Kidney (tissue), 14 donors: Measurements from ENCODE around the gene PNLIPRP3. TPM values are rescaled to one million over a fixed set of nuclear protein-coding genes. Genes with fewer than 3 reads are reported as not detected.
A peak's percentile ranks its signal among the peaks of the same experiment; 100 is the strongest.

Experiments used
- DNase-seq, 5 donors: peaks; one replicate each; pipeline ENCODE4 v3.0.0-alpha.2; 2013 to 2020
- FAIRE-seq: peaks from 2 replicates; lab custom pipeline; 2012; peaks lifted over from hg19 to GRCh38; lab: Jason Lieb, UNC
- H3K27ac ChIP-seq, 2 donors: one replicate each; pipeline ENCODE4 v1.7.0; 2013; ENCODE audit warnings: low read depth in 2 of 2, low read length in 2 of 2, inconsistent platforms in 1 of 2
- H3K27me3 ChIP-seq: one replicate; pipeline ENCODE4 v1.7.1; 2013; ENCODE audit warnings: low read length, inconsistent platforms; ENCODE audit not compliant: control insufficient read depth, insufficient read depth
- H3K36me3 ChIP-seq, 3 donors: one replicate each; pipeline versions ENCODE4 v1.7.0 to v1.7.1; 2013; ENCODE audit warnings: low read length in 3 of 3, control low read depth in 1 of 3, inconsistent platforms in 1 of 3; ENCODE audit not compliant: insufficient read depth in 3 of 3, control insufficient read depth in 2 of 3
- H3K4me1 ChIP-seq, 3 donors: one replicate each; pipeline versions ENCODE4 v1.7.0 to v1.7.1; 2013; ENCODE audit warnings: low read length in 3 of 3, inconsistent platforms in 1 of 3, low read depth in 1 of 3; ENCODE audit not compliant: control insufficient read depth in 2 of 3, insufficient read depth in 2 of 3
- H3K4me3 ChIP-seq, 3 donors: one replicate each; pipeline versions ENCODE4 v1.7.0 to v1.8.1; 2013; ENCODE audit warnings: low read length in 3 of 3, control low read depth in 1 of 3, inconsistent platforms in 1 of 3
- H3K9ac ChIP-seq, 3 donors: one replicate each; pipeline versions ENCODE4 v1.7.0 to v1.7.1; 2013; ENCODE audit warnings: low read length in 3 of 3, control low read depth in 1 of 3, inconsistent platforms in 1 of 3
- H3K9me3 ChIP-seq, 3 donors: one replicate each; pipeline versions ENCODE4 v1.7.0 to v1.7.1; 2013; ENCODE audit warnings: low read length in 3 of 3, control low read depth in 1 of 3, inconsistent platforms in 1 of 3; ENCODE audit not compliant: control insufficient read depth in 2 of 3, insufficient read depth in 1 of 3
- intact Hi-C: fragments of 100-400 bp; cut with DNase I; formaldehyde crosslinking; loops from one replicate; pipeline ENCODE4 v1.11.1; 2022
- polyA plus RNA-seq: library from polyadenylated mRNA; stranded (reverse); fragments of 350-450 nt; fragmentation: Illumina TruSeq; extraction: RNeasy Lipid Tissue Mini Kit (QIAGEN cat#74804); gene quantifications from one replicate; pipeline ENCODE4 v1.2.3, GENCODE V29; 2014; ENCODE audit warnings: low read depth, low replicate concordance; ENCODE audit not compliant: insufficient read depth
- total RNA-seq: library from RNA; stranded (reverse); fragmentation: NEBNext Ultra II Directional; extraction: Animal tissue kit (Norgen Biotek cat#: 25700); gene quantifications from one replicate; pipeline ENCODE4 v1.2.1, GENCODE V29; 2021
- TF ChIP-seq, protein P1 (sequence below): IDR thresholded peaks from 3 replicates; pipeline ENCODE4 v1.5.1; 2012; ENCODE audit warnings: mild to moderate bottlenecking, moderate library complexity, borderline replicate concordance; ENCODE audit not compliant: insufficient read depth; ENCODE audit errors: extremely low read depth
- donor health status: control.
- donor health status: control.
- donor health status: control.
- donor health status: control.
- donor health status: control.
- donor health status: DM: yes; HTN: yes; CAD: no.
- donor health status: Normal renal cell carcinoma (clear cell type).

Gene PNLIPRP3
- total and polyA plus RNA-seq, 2 donors from 2014 or later: not detected

DNA sequence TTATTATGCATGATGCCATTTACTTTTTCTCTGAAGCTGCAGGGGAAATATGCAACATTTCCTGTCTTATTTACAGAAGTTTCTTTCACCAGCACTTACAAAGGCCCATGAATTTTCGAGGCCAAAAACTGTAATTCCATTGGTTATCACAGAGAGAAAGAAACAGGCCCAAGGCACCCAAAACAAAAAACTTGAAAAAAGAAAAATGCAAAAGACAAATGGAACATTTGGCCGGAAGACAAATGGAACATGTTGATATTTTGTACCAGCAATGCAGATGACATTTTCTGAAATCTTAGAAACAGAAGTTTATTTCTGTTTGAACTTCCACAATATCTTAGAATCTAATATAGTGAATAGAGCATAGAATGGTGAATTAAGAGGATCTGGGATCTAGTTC, 61.8 kb downstream of the PNLIPRP3 start:
- no peak for DNase-seq
- Histone ChIP-seq H3K9ac (no peak overlapping the region), H3K4me1 (no peaks in the 10 kb centered on the region), H3K27me3 (no peaks in the 10 kb centered on the region), H3K27ac (no peak overlapping the region), H3K4me3 (no peak overlapping the region), H3K9me3 (no peaks in the 10 kb centered on the region), H3K36me3 (no peaks in the 10 kb centered on the region)
- FAIRE-seq: no peak
- intact Hi-C loops: no loop called here
- TF ChIP-seq, protein P1, sequence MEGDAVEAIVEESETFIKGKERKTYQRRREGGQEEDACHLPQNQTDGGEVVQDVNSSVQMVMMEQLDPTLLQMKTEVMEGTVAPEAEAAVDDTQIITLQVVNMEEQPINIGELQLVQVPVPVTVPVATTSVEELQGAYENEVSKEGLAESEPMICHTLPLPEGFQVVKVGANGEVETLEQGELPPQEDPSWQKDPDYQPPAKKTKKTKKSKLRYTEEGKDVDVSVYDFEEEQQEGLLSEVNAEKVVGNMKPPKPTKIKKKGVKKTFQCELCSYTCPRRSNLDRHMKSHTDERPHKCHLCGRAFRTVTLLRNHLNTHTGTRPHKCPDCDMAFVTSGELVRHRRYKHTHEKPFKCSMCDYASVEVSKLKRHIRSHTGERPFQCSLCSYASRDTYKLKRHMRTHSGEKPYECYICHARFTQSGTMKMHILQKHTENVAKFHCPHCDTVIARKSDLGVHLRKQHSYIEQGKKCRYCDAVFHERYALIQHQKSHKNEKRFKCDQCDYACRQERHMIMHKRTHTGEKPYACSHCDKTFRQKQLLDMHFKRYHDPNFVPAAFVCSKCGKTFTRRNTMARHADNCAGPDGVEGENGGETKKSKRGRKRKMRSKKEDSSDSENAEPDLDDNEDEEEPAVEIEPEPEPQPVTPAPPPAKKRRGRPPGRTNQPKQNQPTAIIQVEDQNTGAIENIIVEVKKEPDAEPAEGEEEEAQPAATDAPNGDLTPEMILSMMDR: no peak

DNA sequence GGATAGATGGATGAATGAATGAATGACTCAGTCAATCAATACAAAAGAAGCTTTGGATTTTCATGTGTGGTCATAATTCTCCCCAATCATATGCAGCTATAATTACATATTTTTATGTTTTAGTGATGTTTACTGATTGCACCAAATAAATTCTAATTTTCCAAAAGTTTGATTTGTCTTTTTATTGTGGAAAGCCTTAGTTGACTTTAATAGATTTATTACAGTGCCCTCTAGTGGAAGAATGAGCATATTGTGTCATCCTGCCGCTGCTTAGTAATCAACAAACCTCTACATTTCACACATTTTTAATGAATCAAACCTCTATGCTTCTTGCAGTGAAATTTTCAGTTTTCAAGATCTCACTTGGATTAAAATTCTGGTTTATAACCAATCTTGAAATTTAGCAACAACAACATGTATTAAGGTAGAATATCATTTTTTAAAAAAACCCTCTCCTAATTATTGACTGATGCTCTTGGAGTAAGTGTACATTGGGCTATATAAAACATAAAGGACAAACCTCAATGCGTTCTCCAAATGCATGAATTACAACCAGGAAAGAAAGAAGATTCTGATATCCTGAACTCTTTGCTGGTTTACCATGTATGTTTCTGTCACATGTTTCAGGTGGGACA, 62.5 kb downstream of the PNLIPRP3 start:
- peak; percentile 85 for FAIRE-seq
- TF ChIP-seq, protein P1: peak; percentile 26
- H3K27me3 ChIP-seq: no peaks in the 10 kb centered on the region
- H3K9ac ChIP-seq: no peak overlapping the region
- intact Hi-C loops: no loop called here
- H3K27ac ChIP-seq: no peak overlapping the region
- peak in 2 of 5 donors; percentile 41 to 43 for DNase-seq
- H3K4me1 ChIP-seq: no peaks in the 10 kb centered on the region
- no peak overlapping the region for H3K4me3 ChIP-seq
- H3K9me3 ChIP-seq: no peaks in the 10 kb centered on the region
- no peaks in the 10 kb centered on the region for H3K36me3 ChIP-seq

DNA sequence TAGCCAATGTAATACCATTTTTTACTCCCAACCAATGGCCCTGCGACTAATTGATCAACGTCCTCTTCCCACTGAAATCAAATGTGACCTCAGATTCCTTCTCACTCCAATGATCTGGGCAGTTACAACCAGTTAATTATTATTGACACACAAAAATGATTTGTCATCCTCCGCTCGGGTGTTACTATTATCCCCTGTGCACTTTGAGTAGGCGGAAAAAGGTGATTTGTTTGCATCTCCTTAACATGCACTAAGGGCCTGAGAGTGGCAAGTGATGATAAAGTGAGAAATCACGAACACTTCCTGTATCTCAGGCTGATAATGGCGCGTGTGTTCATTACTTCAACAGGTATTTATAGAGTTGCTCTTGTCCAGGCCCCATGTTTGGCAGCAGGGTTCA, 77.1 kb downstream of the PNLIPRP3 start:
- Histone ChIP-seq H3K27ac (no peak overlapping the region), H3K36me3 (no peaks in the 10 kb centered on the region), H3K9me3 (no peaks in the 10 kb centered on the region), H3K4me3 (no peak overlapping the region), H3K9ac (no peak overlapping the region), H3K27me3 (no peaks in the 10 kb centered on the region), H3K4me1 (no peaks in the 10 kb centered on the region)
- TF ChIP-seq, protein P1: no peak
- FAIRE-seq (no peak), DNase-seq (no peak)
- intact Hi-C loops: no loop called here

DNA sequence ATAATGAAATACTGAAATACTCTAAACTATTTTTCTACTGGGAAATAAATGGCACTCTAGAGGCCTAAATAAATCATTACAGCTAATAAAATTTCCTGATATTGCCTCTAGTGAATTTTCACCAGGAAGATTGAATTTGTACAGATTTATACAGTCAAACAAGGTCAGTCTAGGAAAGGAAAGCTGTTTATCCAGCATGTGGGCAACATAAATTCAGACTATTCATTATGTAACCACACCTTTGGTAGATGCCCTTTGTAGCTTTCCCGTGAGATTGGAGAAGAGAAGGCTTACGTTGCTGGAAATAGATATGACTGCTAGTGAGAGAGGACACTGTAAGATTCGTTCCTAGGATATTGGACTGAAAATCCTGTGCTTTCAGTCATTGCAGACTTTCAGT, 82.9 kb downstream of the PNLIPRP3 start:
- Histone ChIP-seq H3K4me3 (no peak overlapping the region), H3K9ac (no peak overlapping the region), H3K9me3 (no peaks in the 10 kb centered on the region), H3K4me1 (no peaks in the 10 kb centered on the region), H3K36me3 (no peaks in the 10 kb centered on the region), H3K27ac (no peak overlapping the region), H3K27me3 (no peaks in the 10 kb centered on the region)
- TF ChIP-seq, protein P1: no peak
- no peak for DNase-seq
- intact Hi-C loops: no loop called here
- FAIRE-seq: no peak
